Activated CD8-positive, alpha-beta memory T cell treated with anti-CD3 and anti-CD28 coated beads, Interleukin-2, amount 50 U/mL, for 48 hours (primary cell): ENCODE data around the gene CPZ.
"Not testable (repeated sequence)": the region's sequence is repeated elsewhere in the genome, so short reads cannot be mapped to it uniquely, and the experiment has no call there.

Source experiments
- DNase-seq: peaks from one replicate; pipeline ENCODE4 v3.0.0-alpha.2; 2020

Gene CPZ

DNA sequence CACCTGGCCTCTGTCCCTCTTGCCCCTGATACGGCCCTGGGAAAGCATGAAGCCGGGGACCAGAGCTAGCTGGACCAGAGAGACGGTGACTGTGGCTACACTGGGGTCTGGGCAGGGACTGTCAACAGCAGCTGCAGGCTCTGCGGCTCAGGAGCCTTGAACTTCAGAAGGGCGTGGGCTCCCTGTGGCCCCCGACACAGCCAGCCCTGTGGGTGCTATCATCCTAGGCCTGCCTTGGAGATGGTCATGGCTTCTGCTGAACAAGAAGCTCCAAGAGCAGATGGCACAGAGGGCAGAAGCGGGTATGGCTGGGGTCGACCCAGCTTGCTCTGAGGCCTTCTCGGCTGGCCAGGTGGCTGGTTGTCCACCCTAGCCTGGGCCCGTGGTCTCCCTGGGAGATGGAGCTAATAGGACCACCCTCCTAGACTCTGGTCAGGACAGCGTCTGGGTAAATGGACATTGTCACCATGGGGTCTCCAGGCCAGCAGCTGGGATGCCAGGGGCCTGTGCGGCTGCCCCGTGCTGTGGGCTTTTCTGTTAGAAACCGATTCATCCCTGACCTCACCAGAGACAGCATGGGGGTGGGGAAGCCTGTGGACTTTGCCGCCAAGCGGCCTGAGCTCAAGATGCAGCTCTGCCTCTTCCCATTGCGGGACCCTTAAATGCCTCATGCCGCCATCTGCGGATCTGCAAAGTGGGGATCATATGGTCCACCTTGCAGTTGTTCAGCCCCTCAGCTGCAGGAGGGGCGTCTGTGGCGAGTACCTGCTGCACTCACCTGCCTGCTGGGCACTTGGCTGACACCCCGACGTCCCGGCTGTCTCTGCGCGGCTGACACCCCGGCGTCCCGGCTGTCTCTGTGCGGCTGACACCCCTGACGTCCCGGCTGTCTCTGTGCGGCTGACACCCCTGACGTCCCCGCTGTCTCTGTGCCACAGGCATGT is 21.1 kb downstream of the CPZ start:
- no peak for DNase-seq

DNA sequence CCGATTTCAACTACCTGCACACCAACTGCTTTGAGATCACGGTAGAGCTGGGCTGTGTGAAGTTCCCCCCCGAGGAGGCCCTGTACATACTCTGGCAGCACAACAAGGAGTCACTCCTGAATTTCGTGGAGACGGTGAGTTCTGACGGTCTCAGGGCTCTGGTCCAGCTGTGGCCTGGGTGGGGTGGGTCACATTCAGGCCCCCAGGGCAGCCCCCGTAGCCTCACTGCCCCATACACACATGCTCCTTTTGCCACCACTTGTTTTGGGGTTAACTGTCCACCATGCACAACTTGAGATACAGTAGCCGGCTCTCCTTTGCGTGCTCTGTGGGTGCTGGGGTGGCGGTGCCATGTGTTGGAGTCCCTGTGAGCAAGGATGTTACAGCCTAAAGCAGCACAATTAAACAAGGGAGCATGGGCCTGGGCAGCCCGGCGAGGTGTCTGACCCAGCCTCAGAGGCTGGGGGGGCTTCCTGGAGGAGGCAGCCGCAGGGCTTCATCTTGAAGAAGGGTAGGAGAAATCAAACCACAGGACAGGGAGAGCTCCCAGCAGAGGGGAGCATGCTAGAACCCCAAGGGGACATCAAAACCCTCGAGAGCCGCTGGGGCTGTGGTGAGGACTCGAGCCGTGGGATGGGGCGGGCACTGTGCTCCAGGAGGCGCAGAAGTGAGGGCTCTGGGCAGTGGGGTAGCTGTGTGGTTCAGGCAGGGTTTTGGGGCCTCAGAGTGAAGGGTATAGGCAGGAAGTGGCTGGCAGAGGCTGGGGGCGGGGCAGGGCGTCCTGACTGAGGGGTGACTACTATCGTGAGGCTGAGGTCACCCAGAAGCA is 22.0 kb downstream of the CPZ start:
- DNase-seq: no peak

DNA sequence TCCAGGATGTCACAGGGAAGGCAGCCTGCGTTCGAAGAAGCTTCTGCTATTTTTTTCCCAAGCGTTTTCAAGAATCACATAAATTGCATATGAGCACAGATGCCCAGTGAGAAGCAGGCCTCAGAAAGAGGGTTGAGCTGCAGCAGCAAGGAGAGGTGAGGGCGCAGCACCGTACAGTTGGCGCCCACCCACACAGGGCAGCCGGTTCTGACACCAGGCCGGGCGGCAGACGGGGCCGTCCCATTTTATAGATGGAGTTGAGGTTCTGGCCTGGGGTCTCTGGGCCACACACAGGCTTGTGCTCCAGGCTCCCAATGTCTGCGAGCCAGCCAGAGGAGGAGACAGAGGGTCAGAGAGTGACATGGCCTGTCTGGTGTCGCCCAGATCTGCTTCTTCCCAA is 22.8 kb downstream of the CPZ start:
- DNase-seq: no peak

DNA sequence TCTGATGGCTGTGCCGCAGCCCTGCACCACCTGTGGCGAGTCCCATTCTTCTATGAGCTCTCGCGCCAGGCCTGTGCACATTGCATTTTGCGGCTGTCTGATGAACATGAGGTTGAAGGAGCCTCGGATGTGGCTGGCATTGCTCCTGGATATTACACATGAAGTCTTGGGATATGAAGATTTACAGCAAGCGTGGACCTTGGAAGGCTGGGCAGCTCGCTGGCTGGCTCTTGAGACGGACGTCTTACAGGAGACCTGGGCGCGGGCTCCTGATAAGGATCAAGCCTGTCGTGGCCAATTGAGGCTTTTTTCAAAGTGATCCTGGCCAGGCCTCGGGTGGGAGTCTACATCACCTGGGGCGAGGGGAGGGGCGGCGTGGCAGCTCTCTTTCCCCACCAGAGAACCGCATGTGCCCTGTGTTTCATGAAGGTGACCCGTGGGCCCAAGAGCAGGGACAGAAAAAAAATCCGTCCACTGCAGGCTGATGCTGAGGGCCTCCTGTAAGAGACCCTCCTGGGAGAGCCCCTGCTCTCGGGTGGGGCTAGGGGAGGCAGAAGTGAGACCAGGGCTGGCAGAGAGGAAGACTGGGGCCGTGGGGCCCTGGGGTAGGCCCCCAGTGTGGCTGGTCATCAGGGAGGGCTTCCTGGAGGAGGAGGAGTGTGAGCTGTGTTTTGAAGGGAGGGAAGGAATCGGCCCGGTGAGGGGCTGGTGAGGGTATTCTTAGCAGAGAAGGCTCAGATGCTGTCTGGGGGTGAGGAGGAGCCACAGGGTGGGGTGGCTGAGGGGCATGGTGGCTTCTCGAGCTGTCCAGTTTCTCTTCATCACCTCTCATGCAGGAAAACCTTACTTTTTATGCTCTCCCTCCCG is 23.6 kb downstream of the CPZ start:
- no peak for DNase-seq

DNA sequence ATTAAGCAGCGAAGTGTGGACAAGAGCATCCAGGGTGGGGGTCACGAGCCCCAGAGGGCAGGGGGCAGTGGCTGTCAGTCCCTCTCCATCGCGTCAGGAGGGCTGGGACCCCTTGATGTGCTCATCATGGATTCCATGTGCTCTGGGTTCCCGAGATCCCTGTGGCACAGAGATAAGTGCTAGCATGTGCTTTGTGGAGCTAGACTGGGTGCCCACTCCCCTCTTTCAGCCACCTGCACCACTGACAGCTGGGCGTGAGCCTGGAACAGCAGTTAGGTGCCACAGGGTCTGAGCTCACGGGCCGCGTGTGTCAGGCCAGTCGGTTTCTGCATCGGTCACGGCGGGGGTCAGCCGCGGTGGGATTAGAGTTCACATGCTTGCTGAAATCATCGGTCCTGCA is 24.3 kb downstream of the CPZ start:
- no peak for DNase-seq

DNA sequence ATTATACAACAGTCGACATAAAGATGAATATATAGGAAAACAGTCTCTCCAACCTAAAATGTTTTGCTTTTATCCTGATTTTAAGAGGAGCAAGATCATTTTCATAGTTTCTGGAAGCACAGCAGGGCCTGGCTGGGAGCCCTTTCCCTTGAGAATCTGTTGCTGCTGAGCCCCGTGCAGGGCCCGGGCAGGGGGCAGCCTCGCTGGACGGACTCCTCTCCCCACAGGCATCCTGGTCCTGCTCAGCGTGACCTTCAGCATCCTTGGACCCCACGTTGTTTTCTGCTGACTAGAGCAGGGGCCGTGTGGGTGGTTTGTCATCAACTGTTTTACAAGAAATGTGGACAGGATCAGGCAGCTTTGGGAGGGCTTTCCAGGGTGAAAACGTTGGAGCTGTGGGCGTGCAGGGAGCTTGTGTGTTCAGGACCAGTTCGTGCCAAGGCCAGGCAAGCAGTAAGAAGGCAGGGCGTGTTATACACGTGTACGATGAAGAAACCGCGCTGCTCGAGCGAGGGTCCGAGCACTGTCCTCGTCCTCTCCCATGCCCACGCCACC is 25.0 kb downstream of the CPZ start:
- DNase-seq: no peak

DNA sequence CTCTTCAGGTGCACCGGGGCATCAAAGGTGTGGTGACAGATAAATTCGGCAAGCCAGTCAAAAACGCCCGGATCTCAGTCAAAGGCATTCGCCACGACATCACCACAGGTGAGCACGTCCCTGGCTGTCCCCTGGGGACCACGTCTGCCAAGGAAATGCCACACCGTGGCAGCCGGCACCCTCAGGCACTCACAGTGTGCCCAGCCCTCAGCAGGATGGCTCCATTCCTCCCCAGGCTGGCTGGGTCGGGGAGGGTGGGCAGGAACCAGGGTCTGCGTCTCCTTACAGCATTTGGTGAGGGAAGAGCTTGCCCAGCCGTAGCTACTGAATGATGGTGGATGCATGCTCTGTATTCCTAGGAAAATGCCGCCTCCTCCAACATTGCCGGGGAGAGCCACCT is 25.9 kb downstream of the CPZ start:
- no peak for DNase-seq

DNA sequence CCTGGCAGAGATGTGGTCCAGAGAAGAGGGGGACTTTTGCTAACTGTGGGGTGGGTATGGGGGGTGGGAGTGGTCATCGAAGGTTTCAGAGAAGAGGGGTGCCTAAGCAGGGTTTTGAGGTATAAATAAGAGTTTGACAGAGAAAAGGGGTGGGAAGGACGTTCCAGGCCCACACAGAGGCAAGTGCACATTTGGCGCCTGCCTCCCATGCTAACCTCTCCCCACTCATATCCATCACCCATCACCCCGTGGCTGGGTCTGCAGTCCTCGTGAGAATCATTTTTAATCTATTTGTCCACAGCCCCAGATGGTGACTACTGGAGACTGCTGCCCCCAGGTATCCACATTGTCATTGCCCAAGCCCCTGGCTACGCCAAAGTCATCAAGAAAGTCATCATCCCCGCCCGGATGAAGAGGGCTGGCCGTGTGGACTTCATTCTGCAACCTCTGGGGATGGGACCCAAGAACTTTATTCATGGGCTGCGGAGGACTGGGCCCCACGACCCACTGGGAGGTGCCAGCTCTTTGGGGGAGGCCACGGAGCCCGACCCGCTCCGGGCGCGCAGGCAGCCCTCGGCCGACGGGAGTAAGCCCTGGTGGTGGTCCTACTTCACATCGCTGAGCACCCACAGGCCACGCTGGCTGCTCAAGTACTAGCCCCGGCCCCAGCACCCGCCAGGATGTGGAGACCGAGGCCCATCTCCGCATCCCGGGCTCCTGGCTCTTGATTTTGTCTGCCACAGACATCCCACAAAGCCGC is 26.6 kb downstream of the CPZ start:
- DNase-seq: no peak

DNA sequence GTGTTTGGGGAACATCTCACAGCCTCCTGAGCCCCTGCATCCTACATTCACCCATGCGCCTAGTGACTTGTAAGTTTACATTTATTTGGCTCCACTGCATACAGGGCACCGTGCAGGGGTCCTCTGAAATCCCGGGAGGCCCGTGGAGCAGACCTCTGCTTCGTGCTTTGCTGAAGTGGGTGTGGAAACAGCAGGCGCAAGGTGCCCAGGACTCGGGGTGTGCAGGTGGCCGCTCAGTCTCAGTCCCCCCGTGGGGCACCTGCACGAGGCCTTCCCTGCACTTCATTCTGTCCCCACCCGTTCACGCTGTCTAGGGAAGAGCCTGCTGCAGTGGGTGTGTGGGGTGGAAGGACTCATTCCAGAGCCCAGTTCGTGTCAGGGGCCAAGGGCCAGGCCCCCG is 28.6 kb downstream of the CPZ start:
- not testable (repeated sequence) for DNase-seq

DNA sequence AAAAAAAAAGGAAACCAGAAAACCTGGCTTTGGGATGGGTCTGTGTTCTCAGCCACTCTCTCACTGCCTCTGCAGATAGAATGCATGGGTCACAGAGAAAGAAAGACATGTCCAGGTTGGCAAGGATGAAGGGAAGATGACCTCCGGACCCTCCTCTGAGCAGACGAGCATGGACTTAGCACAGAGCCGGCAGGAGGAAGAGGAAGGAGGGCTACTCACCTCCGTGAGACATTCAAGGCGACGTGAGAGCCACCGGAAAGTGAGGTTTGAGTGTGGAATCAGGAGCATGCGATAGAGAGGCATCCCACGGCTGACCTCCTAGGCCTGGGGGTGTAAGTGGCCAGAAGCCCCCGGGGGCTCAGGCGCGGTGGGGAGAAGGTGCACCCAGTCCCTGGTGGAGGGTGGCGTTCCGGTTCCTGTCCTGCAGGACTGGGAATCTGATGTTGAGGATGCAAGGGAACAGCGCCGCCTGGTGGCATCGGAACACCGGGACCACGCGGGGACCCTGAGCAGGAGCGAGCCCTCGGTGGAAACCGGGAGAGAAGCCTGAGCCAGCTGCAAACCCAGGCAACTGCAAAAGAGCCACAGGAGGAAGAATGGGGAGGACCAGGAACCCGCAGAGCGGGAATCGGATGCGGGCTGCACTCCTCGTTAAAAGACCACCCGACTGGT is 32.2 kb downstream of the CPZ start:
- not testable (repeated sequence) for DNase-seq

DNA sequence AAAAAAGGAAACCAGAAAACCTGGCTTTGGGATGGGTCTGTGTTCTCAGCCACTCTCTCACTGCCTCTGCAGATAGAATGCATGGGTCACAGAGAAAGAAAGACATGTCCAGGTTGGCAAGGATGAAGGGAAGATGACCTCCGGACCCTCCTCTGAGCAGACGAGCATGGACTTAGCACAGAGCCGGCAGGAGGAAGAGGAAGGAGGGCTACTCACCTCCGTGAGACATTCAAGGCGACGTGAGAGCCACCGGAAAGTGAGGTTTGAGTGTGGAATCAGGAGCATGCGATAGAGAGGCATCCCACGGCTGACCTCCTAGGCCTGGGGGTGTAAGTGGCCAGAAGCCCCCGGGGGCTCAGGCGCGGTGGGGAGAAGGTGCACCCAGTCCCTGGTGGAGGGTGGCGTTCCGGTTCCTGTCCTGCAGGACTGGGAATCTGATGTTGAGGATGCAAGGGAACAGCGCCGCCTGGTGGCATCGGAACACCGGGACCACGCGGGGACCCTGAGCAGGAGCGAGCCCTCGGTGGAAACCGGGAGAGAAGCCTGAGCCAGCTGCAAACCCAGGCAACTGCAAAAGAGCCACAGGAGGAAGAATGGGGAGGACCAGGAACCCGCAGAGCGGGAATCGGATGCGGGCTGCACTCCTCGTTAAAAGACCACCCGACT is 37.8 kb downstream of the CPZ start:
- not testable (repeated sequence) for DNase-seq

DNA sequence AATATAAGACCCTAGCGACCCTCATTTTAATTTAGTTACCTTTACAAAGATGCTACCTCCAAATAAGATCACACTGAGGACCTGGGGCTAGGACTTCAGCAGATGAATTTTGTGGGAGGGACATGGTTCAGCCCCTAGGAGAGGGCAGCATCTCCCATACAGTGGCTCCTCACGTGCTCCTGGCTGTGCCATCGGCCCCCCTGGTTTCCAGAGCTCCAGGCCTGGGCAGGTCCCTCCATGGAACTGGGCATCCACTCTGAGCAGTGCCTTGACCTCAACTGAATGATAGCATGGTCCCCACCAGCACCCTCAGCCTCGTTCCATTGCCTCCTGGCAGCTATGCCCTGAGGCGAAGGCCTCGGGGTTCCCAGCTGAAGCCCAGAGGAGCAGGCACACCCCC is 39.3 kb downstream of the CPZ start:
- DNase-seq: not testable (repeated sequence)

DNA sequence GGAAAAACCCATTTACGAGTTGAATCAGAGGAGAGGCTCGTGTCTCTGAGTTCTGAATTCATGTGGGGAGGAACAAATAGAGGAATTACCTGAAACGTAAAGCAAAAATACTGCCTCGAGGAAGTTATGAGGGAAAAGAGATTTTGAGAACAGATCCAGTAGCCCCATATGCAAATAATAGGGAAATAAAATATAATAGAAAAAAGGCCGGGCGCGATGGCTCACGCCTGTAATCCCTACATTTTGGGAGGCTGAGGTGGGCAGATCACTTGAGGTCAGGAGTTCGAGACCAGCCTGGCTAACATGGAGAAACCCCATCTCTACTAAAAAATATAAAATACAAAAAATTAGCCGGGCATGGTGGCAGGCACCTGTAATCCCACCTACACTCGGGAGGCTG is 42.2 kb downstream of the CPZ start:
- DNase-seq: not testable (repeated sequence)

DNA sequence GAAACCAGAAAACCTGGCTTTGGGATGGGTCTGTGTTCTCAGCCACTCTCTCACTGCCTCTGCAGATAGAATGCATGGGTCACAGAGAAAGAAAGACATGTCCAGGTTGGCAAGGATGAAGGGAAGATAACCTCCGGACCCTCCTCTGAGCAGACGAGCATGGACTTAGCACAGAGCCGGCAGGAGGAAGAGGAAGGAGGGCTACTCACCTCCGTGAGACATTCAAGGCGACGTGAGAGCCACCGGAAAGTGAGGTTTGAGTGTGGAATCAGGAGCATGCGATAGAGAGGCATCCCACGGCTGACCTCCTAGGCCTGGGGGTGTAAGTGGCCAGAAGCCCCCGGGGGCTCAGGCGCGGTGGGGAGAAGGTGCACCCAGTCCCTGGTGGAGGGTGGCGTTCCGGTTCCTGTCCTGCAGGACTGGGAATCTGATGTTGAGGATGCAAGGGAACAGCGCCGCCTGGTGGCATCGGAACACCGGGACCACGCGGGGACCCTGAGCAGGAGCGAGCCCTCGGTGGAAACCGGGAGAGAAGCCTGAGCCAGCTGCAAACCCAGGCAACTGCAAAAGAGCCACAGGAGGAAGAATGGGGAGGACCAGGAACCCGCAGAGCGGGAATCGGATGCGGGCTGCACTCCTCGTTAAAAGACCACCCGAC is 43.5 kb downstream of the CPZ start:
- DNase-seq: not testable (repeated sequence)

DNA sequence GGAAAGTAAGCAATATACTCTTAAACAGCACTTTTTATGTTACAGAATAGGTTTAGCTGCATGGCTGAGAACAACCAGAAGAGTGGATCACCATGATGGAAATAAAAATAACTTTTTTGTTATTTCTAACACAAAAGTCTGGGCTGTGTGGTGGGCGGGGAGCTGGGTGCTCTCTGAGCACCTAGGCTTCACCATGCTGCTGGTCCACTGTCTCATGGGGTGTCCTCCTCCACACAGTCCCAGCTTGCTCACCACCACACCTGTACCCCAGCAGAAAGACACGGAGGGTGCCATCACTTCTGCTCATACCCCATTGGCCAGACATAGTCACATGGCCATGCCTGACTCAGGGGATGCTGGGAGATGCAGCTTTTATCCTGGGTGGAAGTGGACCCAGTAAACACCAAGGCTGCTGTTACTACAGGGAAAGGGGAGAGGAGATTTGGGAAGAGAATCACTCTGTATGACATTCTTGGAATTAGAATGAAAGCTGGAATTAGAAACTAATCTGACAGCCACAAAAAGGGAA is 45.0 kb downstream of the CPZ start:
- no peak for DNase-seq

DNA sequence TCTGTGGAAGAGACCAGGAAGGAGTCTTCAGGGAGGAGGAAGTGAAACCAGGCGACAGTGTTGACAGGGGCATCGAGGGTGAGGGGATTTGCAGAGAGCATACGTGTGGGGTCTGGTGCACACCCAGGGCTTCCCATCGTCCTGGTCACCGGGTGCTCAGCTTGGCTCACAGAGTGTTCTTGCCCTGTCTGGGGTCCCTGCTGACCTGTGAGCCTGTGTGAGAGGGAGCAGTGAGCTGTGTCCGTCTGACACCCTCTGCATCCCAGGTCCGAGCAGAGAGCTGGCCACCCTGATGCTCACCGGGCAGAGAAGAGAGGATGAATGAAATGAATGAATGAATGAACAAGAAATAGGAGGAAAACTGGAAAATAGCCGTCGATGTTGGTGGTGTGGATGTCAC is 46.5 kb downstream of the CPZ start:
- no peak for DNase-seq

DNA sequence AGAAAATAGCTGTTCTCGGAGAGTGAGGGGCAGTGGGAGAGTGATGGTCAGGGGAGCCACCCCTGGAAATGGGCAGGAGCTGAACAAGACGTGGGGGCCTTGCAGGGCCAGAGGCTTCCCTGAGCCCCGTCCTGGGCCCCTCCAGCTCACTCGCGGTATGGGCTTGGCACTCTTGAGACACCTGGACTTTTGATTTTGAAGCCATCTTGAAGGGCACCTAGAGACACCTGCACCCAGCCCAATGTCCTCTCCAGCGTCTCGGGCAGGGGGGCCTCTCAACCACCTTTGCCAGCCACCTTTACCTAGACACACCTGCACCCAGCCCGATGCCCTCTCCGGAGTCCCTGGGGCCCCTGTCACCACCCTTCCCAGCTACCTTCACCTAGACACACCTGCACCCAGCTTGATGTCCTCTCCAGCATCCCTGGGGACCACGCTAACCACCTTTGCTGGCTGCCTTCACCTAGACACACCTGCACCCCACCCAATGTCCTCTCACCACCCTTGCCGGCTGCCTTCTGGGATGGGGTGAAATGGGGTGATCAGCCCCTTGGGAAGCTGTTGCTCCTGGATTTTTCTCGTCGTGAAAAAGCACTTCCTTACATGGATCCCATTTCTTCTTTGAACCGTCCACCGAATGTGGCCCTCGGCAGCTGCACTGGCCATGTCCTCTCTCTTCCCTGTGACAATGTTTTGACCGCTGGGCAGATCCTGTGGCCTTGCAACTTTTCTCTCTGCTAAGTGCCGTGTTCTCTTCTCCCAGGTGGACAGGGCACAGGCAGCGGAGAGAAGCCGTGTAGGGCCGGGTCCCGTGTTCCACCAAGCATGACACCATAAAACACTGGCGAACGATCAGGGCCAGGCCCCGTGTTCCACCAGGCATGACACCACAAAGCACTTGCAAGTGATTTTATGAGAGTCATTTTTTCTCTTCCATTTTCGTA is 47.5 kb downstream of the CPZ start:
- DNase-seq: no peak

DNA sequence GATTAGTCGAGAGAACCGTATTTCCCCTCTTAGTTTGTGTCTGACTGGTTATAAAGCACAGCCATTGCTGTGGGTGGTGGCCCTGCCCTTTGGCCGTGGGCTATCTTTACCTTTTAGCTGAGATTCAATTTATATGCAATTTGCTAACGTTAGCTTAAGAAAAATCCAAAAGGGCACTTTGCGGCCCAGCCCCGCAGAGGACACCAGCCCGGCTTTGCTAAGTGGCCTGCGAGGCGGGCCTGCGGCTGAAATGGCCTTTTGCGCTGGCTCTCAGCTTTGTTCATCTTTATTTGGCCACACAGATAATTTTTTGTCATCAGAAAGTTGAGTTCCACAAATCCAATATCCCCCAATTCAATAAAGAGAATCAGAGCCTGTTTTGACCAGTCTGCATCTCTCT is 48.3 kb downstream of the CPZ start:
- no peak for DNase-seq

DNA sequence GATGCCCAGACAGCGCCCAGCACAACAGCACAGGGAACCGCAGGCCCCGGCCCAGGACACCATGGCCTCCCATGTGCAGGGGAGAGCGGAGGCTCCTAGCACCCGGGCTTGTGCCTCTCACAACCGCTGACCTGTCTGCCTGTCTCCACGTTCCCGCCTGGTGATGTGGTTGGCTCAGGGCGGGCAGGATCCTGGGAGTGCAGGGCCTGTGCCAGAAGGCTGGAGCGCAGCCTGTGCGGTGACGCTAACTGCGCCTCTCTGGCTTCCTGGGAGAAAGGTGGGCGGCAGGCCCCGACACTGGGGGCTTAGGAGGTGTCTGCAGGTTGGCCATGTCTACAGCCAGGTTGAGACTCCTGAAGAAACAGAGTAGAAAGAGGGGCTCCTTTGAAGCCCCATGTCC is 48.7 kb downstream of the CPZ start:
- DNase-seq: no peak
